Stimulated activated CD8-positive, alpha-beta memory T cell treated with anti-CD3 and anti-CD28 coated beads, Interleukin-7, amount 100 ng/mL, for 24 hours (primary cell): ENCODE results near the gene UFL1.
"Not testable (repeated sequence)": the region's sequence is repeated elsewhere in the genome, so short reads cannot be mapped to it uniquely, and the experiment has no call there.

Source experiments
- DNase-seq: peaks from one replicate; pipeline ENCODE4 v3.0.0-alpha.2; 2020; ENCODE audit warnings: low read depth

Gene UFL1

DNA sequence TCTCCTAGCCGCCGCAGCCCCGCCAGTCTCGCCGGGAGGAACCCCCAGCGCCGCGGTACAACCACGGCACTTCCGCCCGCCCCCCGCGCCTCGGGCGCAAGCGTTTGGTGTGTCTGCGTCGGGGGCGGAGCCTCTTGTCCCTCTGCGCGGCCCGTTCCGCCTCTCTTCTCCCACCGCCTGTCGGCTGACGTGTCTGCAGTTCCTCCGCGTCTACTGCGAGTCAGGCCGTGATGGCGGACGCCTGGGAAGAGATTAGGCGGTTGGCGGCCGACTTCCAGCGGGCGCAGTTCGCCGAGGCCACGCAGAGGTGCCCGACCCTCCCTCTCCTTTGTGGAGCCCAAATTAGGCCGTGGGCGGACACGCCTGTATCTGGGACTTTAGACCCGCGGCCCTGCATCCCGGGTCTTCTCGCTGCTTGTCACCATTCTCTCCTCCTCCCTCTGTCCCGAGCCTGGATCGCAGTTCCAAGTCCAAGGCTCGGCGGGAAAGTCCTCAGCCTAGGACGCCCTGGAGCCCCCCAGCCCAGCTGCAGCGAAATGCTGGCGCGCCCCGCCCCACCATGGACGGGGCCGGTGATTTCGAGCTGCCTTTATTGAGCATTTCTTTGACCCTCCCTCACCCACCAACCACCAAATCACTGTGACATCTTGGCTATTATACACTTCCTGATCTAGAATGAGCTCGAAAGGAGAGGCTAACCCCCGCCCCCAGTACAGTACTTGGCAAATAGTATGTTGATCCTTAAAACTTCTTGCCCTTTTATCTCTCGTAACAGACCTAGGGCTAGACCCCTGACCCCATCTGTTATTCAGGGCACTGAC, at the start of gene UFL1:
UFL1 (plus strand) TSS at position 163 of the 821 bp plus-strand sequence; CDS start at position 231, 68 bp downstream.
- DNase-seq: peak; percentile 82

DNA sequence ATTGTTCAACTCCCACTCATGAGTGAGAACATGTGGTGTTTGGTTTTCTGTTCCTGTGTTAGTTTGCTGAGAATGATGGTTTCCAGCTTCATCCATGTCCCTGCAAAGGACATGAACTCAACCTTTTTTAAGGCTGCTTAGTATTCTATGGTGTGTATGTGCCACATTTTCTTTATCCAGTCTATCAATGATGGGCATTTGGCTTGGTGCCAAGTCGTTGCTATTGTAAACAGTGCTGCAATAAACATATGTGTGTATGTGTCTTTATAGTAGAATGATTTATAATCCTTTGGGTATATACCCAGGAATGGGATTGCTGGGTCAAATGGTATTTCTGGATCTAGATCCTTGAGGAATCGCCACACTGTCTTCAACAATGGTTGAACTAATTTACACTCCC, 49.3 kb upstream of the UFL1 start:
- DNase-seq: not testable (repeated sequence)

GRCh38 chr6:96478695-96479094, 42.9 kb upstream of the UFL1 start:
- DNase-seq: no peak

GRCh38 chr6:96491926-96492325, 29.7 kb upstream of the UFL1 start:
- no peak for DNase-seq

GRCh38 chr6:96499781-96500180, 21.8 kb upstream of the UFL1 start:
- DNase-seq: no peak

DNA sequence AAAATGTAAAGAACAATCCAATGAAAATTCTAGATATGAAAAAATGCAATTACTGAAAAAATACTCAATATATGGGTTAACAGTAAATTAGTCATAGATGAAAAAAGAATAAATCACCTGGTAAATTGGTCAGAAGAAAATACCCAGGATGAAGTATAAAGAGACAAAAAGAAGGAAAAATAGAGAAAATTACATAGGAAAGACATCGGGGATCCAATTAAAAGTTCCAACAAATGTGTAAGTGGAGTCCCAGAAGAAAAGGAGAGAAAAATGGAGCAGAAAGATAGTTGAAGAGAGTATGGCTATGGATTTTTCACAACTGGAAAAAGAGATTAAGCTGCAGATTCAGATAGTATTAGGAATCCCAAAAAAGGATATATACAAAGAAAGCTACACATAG, 18.7 kb upstream of the UFL1 start:
- DNase-seq: no peak

GRCh38 chr6:96505363-96505762, 16.2 kb upstream of the UFL1 start:
- DNase-seq: no peak

DNA sequence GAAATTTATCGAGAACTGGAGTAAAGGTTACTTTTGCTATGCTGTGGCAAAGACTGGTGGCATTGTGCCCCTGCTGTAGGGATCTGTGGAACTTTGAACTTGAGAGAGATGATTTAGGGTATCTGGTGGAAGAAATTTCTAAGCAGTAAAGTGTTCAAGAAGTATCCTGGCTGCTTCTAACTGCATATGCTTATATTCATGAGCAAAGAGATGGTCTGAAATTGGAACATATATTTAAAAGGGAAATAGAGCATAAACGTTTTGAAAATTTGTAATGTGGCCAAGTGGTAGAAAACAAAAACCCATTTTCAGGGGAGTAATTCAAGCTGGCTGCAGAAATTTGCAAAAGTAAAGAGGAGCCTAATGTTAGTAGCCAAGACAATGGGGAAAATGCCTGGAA, 12.3 kb upstream of the UFL1 start:
- no peak for DNase-seq

- DNase-seq: no peak
Measured at GRCh38 chr6:96520171-96521115, 1.2 kb upstream of the UFL1 start.

DNA sequence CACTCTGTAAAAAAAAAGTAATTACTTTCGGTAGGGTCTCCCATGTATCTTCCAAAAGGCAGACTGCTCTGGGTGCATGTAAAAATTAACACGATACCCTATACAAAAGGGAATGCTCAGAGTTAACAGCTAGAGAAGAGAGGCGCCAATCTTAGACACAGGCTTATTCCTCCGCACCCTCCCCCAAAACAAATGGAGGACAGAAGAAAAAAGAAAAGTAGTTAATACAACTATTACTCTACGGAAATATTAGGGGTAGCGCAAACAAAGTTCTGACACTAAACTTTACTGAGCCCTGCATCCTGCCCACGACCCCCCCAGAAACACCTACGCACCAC, 331 bp upstream of the UFL1 start:
- DNase-seq: no peak

- DNase-seq: no peak
Measured at GRCh38 chr6:96522465-96523009, 931 bp downstream of the UFL1 start.

GRCh38 chr6:96528193-96528592, 6.6 kb downstream of the UFL1 start:
- DNase-seq: no peak

DNA sequence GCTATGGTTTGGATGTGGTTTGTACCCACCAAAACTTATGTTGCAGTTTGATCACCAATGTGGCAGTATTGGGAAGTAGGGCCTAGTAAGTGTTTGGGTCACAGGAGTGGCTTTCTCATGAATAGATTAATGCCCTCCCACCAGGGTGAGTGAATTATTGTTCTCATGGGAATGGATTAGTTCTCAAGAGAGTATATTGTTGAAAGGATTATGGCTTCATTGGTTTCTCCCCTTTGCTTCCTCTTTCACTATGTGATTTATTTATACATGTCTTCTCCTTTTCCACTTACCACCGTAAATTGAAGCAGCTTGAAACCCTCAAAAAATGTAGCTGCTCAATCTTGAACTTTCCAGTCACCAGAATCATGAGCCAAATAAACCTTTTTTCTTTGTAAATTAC, 10.8 kb downstream of the UFL1 start:
- no peak for DNase-seq

- DNase-seq: no peak
Measured at GRCh38 chr6:96537726-96538125, 16.1 kb downstream of the UFL1 start.

GRCh38 chr6:96542702-96543101, 21.1 kb downstream of the UFL1 start:
- DNase-seq: no peak

DNA sequence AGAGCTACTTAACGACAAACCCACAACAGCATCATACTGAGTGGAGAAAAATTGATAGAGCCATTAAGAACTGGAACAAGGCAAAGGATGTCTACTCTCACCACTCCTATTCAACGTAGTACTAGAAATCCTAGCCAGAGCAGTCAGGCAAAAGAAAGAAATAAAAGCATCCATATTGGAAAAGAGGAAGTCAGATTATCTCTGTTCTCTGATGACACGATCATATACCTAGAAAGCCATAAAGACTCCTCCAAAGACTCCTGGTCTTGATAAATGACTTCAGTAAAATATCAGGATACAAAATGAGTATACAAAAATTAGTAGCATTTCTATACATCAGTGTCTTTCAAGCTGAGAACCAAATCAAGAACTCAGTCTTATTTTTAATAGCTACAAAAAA, 24.3 kb downstream of the UFL1 start:
- no peak for DNase-seq

- no peak for DNase-seq
Measured at GRCh38 chr6:96547654-96548053, 26.0 kb downstream of the UFL1 start.

DNA sequence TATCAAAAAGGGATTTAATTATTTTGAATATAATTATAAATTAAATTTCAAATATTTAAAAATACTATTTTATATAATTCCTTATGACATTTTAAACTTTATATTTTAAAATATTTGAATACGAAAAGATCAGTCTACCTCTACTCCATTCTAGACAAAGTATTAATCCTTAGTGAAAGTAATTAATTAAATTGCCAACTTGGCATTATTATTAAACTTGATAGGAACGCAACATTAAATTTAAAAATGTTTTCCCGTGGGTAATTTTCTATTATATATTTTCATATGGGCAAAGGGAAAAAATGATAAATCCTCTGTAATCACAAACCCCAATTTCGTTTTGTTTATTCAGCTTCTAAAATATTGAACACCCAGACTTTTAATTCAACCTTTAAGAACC, 33.0 kb downstream of the UFL1 start:
- DNase-seq: no peak

DNA sequence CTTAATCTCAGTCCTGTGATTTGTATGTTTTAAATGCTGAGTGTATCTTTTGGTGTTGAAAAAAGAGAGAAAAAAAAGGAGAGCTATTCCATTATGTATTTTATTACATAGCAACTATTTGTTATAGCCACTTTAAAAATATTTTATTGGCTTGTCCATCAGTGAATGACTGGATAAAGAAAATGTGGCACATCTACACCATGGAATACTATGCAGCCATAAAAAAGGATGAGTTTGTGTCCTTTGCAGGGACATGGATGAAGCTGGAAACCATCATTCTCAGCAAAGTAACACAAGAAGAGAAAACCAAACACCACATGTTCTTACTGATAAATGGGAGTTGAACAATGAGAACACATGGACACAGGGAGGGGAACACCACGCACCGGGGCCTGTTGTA, 38.1 kb downstream of the UFL1 start:
- DNase-seq: not testable (repeated sequence)

DNA sequence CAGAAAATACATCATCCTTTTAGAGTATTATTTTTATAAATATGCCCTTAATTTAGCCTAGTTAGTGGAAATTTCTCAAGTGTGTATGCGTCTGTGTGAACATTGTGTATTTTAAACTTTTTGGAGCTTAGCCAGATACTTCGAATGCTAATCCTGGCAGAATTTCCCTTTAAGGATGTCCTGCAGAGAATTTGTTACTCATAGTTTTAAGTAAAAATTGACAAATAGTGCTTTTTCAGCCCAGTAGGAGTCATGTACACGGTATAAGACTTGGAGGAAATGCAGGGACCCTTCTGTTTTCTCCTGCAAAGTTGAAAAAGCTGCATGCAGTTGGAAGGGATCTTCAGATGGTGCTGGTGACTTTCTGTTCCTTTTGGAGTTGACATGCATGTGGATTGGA, 41.3 kb downstream of the UFL1 start, which contains the start of gene FHL5:
FHL5 (plus strand) TSS at position 243 of the 400 bp plus-strand sequence. CDS start 40,486 bp downstream, outside the sequence.
- no peak for DNase-seq

- DNase-seq: no peak
Measured at GRCh38 chr6:96563853-96564252, 42.2 kb downstream of the UFL1 start.

GRCh38 chr6:96570053-96570452, 48.4 kb downstream of the UFL1 start:
- no peak for DNase-seq

- no peak for DNase-seq
Measured at GRCh38 chr6:96571551-96571950, 49.9 kb downstream of the UFL1 start.
